ENCODE data around the gene SSBP3. TPM values are rescaled to one million over a fixed set of nuclear protein-coding genes. Genes with fewer than 3 reads are reported as not detected.

SSBP3 gene
- total RNA-seq, 1 donor from 2014 or later, result 70.7 TPM

DNA sequence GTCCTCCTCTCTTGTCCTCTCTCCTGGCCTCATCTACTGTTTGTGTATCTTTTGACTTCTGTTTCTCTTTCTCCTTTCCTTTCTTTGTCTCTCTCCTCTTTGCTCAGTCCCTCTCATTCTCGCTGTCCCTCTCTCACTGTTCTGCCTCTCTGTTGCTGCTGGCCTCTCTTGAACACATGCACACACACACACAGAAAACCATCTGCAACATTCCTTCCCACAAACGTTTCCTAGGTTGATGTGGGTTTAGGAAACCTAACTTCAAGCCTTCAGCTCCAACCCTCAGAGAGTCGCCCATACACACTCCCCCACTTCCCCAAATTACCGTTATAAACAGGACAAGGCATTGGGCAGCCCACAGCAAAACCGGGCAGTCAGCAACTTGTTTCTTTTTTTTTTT lies 10.9 kb upstream of the SSBP3 start:
- TF ChIP-seq, protein P1, sequence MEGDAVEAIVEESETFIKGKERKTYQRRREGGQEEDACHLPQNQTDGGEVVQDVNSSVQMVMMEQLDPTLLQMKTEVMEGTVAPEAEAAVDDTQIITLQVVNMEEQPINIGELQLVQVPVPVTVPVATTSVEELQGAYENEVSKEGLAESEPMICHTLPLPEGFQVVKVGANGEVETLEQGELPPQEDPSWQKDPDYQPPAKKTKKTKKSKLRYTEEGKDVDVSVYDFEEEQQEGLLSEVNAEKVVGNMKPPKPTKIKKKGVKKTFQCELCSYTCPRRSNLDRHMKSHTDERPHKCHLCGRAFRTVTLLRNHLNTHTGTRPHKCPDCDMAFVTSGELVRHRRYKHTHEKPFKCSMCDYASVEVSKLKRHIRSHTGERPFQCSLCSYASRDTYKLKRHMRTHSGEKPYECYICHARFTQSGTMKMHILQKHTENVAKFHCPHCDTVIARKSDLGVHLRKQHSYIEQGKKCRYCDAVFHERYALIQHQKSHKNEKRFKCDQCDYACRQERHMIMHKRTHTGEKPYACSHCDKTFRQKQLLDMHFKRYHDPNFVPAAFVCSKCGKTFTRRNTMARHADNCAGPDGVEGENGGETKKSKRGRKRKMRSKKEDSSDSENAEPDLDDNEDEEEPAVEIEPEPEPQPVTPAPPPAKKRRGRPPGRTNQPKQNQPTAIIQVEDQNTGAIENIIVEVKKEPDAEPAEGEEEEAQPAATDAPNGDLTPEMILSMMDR (IDR thresholded peaks at IDR 0.05), result no peak
- TF ChIP-seq POLR2AphosphoS5 (IDR thresholded peaks at IDR 0.05; ENCODE audit: insufficient read depth in 1 of 2, low read depth in 1 of 2), result no peak
- no peak for TF ChIP-seq POLR2A (IDR thresholded peaks at IDR 0.05)
- Histone ChIP-seq H3K27me3 (no peaks in the 10 kb centered on the region), H3K9me3 (no peaks in the 10 kb centered on the region), H3K27ac (no peak overlapping the region), H3K36me3 (no peaks in the 10 kb centered on the region), H3K4me1 (peaks cover 14% of the 10 kb centered on the region), H3K4me3 (no peak overlapping the region)
- DNase-seq (ENCODE audit: extremely low spot score in 2 of 2), result no peak
- intact Hi-C loops (cut with DNase I), result no loop called here

DNA sequence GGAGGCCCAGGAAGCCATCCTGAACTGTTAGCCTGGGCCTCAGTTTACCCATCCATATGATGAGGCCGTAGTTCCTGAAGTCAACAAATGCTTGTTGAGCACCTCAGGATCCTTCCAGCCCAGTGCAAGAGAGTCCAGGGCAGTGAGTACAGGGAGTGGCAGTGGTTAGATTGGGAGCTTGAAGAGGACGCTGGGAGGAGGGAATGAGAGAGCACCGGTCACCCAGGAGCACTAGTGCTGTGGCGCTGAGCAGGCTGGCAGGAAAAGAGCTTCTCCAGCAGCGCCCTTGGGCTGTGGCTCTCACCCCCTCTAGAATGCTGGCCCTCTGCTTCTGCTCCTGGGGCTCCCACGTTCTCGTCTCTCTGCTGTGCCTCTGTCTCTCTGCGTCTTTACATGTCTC lies 10.2 kb upstream of the SSBP3 start:
- Histone ChIP-seq H3K27ac (no peak overlapping the region), H3K4me3 (no peak overlapping the region), H3K9me3 (no peaks in the 10 kb centered on the region), H3K27me3 (no peaks in the 10 kb centered on the region), H3K36me3 (no peaks in the 10 kb centered on the region), H3K4me1 (peaks cover 14% of the 10 kb centered on the region)
- TF ChIP-seq POLR2A (IDR thresholded peaks at IDR 0.05) (no peak), POLR2AphosphoS5 (IDR thresholded peaks at IDR 0.05; ENCODE audit: insufficient read depth in 1 of 2, low read depth in 1 of 2) (no peak)
- TF ChIP-seq, protein P1 (IDR thresholded peaks at IDR 0.05), result no peak
- DNase-seq (ENCODE audit: extremely low spot score in 2 of 2), result no peak
- intact Hi-C loops (cut with DNase I), result no loop called here

DNA sequence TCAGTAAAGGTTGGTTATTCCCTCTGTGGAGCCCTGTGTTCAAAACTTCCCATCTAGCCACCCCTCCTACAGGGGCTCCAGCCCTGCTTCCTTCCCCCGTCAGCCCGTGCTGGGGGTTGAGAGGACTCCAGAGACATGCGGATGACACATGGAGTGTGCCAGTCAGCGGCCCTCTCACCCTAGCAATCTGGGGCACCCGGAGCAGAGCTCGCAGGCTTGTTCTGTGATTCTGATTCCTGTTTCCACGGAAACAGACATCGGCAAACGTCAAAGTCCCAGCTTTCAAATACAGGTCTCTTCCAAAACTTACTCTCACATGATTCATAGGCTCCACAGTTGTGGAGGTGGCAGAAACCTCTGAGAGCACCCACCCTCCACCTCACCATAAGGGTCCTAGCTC lies 9.8 kb upstream of the SSBP3 start:
- H3K27ac ChIP-seq, result no peak overlapping the region
- no peaks in the 10 kb centered on the region for H3K27me3 ChIP-seq
- no peak for DNase-seq (ENCODE audit: extremely low spot score in 2 of 2)
- H3K9me3 ChIP-seq, result no peaks in the 10 kb centered on the region
- peaks cover 14% of the 10 kb centered on the region for H3K4me1 ChIP-seq
- no peak overlapping the region for H3K4me3 ChIP-seq
- TF ChIP-seq POLR2A (IDR thresholded peaks at IDR 0.05), result no peak
- TF ChIP-seq POLR2AphosphoS5 (IDR thresholded peaks at IDR 0.05; ENCODE audit: insufficient read depth in 1 of 2, low read depth in 1 of 2), result no peak
- TF ChIP-seq, protein P1 (IDR thresholded peaks at IDR 0.05), result no peak
- intact Hi-C loops (cut with DNase I), result no loop called here
- H3K36me3 ChIP-seq, result no peaks in the 10 kb centered on the region

DNA sequence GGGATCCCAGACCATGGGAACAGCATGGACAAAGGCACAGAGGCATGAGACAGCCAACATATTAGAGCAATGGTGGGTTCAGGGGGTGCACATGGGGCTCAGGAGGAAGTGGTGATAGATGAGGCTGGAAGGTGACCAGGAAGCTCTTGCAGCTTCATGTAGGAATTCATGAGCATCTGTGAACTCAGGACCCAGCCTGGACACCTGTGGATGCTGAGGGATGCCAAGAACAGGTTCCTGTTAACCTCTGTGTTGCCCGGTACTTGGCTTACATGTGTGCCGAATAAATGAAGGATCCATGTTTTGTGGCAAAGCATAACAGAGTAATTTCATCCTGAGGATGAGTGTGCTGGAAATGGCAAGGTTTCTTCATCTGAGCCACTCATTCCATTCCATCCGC lies 9.3 kb upstream of the SSBP3 start:
- H3K27me3 ChIP-seq, result no peaks in the 10 kb centered on the region
- H3K27ac ChIP-seq, result no peak overlapping the region
- TF ChIP-seq, protein P1 (IDR thresholded peaks at IDR 0.05), result no peak
- TF ChIP-seq POLR2AphosphoS5 (IDR thresholded peaks at IDR 0.05; ENCODE audit: insufficient read depth in 1 of 2, low read depth in 1 of 2) (no peak), POLR2A (IDR thresholded peaks at IDR 0.05) (no peak)
- intact Hi-C loops (cut with DNase I), result no loop called here
- DNase-seq (ENCODE audit: extremely low spot score in 2 of 2), result no peak
- no peaks in the 10 kb centered on the region for H3K36me3 ChIP-seq
- H3K9me3 ChIP-seq, result no peaks in the 10 kb centered on the region
- H3K4me3 ChIP-seq, result no peak overlapping the region
- H3K4me1 ChIP-seq, result peaks cover 14% of the 10 kb centered on the region

DNA sequence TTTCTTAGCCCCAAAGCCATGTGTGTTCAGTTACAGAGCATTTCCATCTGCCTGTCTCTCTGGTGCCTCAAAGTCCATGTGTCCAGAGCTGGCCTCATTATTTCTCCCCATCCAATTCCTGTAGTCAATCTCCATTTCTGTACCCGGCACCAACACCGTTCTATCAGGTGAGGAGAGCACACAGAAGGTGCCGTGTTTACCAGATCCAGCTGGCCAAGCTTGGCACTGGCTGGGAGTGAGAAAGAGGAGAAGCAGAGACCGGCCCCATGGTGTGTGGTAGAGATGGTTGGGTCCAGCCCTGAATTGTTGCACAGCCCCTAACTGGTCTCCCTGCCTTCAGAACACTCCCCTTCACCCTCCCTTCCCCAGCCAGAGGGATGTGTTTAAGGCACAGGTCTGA lies 7.5 kb upstream of the SSBP3 start:
- intact Hi-C loops (cut with DNase I), result no loop called here

More for the DNA sequence above, 7.5 kb upstream of the SSBP3 start:
- no peaks in the 10 kb centered on the region for H3K36me3 ChIP-seq
- H3K9me3 ChIP-seq, result no peaks in the 10 kb centered on the region
- H3K4me3 ChIP-seq, result no peak overlapping the region
- no peak for DNase-seq (ENCODE audit: extremely low spot score in 2 of 2)
- TF ChIP-seq, protein P1 (IDR thresholded peaks at IDR 0.05), result no peak
- TF ChIP-seq POLR2AphosphoS5 (IDR thresholded peaks at IDR 0.05; ENCODE audit: insufficient read depth in 1 of 2, low read depth in 1 of 2), result no peak
- TF ChIP-seq POLR2A (IDR thresholded peaks at IDR 0.05), result no peak
- peaks cover 30% of the 10 kb centered on the region for H3K4me1 ChIP-seq
- H3K27me3 ChIP-seq, result no peaks in the 10 kb centered on the region
- H3K27ac ChIP-seq, result peak overlapping the region; percentile 51
